GM19463 (cell line): ENCODE results near the gene ZNF438.

ENCODE experiments used
- ATAC-seq: cut with Tn5 transposase; IDR thresholded peaks from one replicate; pipeline ENCODE4 v1.9.1; 2021; ENCODE audit warnings: mild to moderate bottlenecking, moderate library complexity; ENCODE audit not compliant: unreplicated experiment

Gene ZNF438

DNA sequence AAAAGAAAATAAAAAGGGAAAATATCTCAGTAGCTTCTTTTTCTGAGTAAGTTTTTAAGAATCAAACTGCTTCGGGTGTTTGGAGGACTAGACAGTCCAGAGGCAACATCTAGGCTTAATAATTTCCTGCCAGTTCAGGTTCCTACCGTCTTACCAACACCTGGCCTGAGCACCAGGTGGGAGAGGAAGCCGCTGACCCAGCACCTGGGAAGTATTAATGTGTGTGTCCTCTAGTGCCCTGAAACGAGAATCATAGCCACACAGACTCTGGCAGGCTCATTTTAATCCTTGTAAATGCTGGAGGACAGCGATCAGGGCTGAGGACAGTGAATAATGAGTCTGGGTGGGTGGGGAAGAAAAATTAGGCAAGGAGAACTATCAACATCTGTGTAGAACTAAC, 137.4 kb downstream of the ZNF438 start:
- no peak for ATAC-seq

DNA sequence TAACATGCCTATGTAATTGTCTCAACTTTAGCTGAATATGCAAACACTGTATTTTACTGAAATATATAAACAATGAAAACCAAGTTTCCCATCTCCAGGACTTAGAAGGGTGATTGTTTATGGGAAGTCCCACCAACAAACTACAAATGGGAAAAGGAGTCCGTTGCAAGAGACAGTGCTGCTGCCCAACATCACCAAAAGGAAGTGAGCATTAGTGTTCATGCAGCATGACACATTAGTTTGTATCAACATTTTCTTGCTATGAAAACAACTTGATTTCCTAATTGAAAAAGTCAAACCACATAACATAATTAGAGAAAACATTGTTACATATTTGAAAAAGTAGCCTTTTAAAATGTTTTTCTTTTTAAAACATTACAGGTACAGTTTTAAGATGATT, 138.5 kb downstream of the ZNF438 start:
- ATAC-seq: no peak

DNA sequence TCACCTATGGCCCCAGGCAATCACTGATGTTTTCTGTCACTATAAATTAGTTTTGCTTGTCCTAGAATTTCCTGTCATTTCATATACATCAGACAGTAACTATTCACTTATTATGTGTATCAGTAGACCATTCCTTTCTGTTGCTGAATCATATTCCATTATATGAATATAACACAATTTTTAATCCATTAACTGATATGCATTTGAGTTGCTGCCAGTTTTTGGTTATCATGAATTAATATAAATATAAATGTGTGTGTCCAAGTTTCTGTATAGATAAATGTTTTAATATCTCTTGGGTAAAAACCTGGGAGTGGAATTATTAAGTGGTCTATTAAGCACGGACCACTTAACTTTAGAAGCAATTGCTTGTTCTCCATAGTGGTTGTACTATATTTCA, 143.8 kb downstream of the ZNF438 start:
- no peak for ATAC-seq

DNA sequence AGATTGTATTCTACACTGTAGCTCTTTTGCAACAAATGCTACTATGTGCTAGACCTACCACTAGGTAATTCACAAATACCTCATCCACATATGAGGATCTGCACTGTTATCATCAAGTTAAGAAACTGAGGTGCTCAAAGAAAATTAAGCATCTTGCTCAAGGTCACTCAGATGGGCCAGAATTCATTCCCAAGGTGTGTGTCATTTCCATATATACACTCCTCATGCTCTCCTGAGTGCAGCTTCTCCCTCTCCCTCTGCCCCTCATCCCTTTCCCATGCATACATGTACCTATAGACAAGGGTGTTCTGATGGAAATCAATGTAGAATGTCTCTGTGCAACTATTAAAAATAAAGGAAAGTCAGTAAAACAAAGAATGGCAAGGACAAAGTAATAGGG, 146.2 kb downstream of the ZNF438 start:
- no peak for ATAC-seq

DNA sequence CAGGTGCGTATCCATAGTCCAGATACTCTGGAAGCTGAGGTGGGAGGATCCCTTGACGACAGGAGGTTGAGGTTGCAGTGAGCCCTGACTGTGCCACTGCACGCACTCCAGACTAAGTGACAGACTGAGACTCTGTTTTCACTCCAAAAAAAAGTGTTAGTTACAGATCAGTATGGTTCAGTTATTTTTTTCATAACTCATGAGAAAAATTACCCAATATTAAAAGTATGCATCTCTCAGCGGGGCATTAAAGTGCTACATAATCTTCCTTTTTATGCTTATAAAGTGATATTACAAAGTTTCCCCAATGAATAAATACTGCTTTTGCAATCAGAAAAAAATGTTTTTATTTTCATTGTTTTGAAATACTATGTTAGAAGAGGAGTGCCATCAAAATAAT, 147.9 kb downstream of the ZNF438 start:
- no peak for ATAC-seq

DNA sequence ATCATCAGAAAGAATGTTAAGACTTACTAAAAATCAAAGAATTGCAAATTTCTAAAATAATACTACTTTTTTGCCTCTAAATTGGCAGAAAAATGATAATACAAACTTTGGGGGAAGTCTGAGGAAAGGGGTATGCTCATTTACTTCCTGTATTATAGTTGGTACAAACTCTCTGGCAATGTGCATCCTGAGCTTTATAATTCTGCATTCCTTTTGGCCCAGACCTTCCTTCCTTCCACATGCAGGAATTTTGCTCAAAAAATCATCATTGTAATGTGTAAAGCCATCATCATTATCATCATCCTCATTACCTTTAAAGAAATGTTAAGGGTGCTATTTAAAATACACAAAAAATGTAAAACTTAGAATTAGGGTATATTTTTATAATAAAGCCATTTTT, 148.5 kb downstream of the ZNF438 start:
- ATAC-seq: no peak

DNA sequence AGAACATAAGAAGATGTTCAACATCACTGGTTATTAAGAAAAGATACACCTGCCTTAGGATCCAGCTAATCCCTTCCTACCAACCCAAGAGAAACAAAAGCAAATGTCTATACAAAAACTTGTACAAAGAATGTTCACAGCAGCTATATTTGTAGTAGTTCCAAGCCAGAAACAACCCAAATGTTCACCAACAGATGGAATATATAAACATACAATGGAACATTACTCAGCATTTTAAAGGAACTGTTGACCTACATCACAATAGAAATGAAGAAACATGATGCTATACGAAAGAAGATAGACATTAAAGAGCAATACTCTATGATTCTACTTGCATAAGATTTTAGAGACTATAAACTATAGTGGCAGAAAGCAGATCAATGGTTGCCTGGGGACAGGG, 149.4 kb downstream of the ZNF438 start:
- no peak for ATAC-seq

DNA sequence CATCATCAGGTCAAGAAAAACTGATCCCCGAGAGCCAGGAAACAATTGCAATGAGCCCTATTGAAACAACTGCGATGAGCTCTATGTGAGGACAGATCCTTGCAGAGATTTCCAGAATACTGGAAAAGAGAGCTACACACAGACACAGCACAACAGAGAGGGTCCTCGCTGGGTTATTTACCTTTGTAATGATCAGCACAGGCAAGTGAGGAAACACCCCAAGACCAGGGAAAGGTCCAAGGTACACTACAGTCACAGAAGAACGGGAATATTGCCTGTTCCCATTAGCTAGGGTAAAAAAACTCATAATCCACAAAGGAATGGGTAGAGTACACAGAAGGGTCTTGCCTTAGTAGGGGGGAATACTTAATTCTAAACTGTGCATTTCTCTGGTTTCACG, 152.7 kb downstream of the ZNF438 start:
- no peak for ATAC-seq

DNA sequence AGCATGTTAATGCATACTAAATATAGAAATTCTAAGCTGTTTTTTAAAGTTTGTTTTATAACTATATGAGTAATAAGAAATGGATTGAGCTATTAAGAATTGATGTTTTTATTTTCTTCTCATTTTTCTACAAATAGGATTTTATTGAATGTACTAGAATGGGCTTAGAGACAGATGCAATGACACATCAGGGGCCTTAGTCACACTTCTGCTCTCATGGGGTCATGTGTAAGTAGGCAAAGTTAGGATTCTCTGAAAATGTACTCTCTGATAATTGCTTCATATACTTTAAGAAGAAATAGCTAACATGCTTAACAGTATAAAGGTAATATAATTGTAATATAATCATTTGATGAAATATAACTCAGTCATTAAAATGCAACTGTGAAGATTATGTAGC, 154.6 kb downstream of the ZNF438 start:
- no peak for ATAC-seq

DNA sequence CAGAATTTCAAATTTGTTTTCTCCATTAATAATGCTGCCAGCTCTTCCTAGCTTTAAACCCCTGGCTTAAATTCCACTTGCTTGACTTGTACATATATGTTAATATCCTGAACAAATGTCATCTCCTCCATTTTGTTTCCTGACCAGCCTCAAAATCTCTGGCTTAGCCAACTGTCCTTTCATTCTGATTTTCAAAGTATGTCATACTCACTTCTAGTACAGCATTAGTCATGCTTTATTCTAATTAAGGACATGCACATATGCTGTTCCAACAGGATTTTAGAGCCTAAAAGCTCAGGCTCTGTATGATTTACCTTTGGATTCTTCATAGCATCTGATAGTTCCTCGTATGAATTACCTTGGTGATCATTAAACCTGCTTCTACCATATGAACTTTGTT, 158.3 kb downstream of the ZNF438 start:
- no peak for ATAC-seq

DNA sequence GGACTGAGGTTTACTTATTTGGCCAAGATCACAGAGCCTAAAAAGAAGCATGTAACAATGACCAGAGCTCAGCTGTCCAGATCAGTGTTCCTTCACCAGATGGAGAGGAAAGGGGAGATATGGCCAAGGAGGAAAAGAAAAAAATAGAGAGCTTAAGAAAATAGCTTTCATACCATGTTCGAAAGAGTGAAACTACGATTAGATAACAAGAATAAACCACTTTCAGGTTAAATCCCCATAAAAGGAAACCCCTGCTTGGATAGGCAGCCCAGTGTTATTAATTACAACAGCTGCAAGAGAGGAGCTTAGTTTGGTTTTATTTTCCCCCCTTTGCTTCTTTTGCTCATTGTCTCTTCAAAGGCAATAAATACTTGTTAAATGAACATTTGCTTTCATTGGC, 160.8 kb downstream of the ZNF438 start:
- no peak for ATAC-seq

DNA sequence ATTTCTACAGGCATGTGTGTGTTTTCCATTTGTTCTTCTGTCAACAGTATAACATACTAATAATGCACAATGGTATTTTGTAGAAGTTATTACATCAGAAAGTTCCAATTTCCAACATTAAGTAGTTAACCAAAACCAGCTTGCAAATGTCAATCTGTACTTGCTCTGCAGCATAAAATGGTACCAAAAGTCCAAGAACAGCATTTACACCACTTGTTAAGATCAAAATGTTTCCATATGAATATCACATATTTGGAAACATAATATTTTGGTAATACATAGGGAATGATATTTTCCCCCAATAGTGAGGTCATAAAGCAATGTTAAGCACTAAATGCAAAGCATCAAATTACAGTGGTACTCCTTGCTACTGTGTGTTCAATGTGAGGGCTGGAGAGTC, 162.1 kb downstream of the ZNF438 start:
- no peak for ATAC-seq

DNA sequence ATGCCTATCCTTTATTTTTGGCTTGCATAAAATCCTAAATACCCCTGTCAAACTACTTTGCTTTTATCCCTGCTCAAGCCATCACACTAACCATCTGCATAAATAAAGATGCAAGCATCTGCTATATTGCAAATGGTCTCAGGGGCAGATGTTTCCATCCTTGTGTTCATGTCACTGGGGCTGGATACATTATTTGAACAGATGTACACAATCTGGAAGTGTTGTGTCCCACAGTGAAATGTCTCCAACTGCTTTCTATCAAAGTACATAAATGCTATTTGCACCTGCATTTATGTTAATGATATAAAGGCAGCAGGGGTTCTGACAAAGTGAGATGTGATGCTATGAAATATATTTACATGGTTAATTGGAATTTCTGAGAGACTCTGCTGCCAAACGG, 163.1 kb downstream of the ZNF438 start:
- ATAC-seq: no peak

DNA sequence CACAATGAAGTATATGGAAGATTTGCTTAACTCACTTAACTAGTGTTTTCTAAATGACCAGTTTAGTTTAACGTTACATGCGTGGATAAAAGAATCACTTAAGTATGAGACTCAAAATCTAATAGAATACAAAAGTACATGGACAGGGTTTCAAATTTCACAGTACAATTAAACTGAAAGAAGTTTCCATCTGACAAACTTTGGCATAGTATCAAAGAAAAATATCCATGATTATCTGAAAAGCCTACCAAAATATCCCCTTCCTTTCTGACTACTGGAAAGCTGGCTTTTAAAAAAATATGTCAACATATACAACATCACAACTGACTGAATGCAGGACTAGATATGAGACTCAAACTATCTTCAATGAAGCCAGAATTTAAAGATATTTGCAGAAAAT, 164.8 kb downstream of the ZNF438 start:
- ATAC-seq: no peak

DNA sequence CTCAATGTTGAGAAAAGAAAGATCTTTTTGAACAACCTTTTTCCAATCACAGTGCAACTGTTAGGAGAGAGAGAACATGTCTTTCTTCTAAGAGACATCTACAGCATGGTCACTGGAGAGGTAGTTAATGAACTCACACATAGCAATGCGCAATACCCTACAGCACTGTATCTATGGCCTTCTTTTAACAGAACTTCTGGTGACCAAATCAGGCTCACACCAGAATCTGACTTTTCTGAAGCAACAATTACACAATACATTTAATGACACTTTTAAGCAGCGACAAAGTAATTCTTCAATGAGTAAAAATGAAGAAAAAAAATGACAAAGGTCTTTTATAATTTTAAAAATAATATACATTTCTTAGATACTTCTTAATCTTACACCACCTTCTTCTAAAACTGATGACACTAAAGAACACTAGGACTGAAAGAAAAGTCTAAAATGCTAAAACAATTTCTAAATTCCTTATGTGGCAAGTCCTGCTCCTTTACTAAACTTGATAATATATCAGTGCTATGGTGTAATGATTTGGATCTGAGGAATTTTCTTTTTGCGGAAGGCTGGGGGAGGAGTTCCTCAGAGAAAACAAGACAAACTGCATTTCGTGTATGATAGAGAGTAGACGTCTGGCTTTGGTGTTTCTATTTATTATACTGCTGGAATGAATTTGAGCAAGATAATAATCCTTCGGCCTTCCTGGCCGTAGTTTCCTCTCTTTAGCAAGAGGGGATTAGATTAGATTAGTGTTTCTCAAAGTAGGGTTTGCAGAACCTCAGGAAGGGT, 166.3 kb downstream of the ZNF438 start:
- ATAC-seq: no peak

DNA sequence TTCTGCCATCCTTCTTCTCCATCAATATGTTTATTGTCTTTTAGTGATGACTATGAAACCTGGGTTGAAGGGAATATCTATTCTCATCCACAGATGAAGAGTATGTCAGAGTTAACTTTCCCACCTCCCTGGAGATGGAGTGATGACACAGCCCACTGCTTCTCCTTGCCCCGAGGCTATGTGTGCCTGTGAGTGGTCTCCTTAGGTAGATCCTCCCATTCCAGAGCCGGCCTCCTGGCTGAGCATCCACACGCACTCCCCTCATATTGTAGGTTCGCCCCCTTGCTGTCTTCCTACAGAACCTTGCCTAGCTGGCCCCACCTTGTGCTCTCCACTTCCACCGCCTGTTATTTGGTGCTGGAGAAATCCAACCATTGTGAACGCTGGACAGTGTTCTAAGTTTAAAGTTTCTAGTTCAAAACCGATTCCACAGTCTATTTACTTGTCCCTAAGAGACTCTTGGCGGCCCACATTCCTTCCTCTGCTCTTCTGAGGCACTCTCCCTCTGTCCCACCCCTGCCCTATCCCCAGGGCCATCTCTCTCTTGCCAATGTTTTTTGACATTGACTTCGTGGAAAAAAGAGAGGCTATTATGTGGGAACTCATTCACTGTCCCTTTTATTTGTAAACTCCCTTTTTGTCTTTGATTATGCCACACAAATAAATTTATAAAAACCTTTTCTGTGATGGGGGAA, 168.0 kb downstream of the ZNF438 start:
- ATAC-seq: no peak

DNA sequence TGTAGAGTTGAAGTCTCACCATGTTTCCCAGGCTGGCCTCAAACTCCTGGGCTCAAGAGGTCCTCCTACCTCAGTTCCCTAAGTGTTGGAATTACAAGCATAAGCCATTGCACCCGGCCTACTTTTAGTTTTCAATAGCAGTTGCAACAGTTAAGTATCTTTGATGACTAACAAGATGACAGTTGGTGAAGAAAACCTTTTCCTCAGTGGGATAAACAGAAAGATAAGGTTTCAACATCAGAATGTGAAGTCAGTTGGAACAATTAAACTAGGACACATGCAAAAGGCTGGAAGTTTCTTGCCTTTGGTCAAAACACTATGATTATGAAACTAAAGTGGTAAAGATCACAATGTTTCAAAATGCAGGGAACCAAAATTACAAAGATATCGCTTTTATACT, 169.2 kb downstream of the ZNF438 start:
- no peak for ATAC-seq

DNA sequence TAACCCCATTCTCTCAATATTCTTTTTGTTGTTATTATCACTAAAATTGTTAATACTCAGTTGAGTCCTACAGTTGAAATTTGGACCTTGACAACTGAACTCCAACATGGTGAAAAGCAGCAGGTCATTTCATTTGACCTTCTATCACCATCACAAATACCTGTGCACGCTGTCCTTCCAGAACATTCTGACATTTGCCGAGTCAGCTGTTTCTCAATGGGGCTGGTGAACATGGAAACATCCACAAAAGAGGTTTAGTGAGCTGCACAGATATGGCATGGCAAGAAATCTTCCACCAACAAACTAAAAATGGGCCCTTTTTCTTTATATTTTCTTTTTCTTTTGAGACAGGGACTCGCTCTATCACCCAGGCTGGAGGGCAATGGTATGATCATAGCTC, 169.7 kb downstream of the ZNF438 start:
- no peak for ATAC-seq

DNA sequence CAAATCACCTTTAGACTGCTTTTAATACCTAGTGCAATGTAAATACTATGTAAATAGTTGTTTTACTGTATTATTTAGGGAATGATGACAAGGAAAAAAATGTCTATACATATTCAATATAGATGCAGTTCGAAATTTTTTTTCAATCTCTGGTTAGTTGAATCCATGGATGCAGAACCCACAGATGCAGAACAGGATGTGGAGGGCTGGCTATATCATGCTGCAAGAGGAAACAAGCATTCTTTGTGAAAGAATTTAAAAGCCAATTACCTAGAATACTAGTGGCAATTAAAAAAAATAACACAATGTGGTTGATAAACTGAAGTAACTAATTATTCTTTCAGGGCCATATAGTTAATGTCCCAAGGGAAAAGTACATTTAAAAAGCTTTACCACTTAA, 170.4 kb downstream of the ZNF438 start:
- ATAC-seq: no peak

DNA sequence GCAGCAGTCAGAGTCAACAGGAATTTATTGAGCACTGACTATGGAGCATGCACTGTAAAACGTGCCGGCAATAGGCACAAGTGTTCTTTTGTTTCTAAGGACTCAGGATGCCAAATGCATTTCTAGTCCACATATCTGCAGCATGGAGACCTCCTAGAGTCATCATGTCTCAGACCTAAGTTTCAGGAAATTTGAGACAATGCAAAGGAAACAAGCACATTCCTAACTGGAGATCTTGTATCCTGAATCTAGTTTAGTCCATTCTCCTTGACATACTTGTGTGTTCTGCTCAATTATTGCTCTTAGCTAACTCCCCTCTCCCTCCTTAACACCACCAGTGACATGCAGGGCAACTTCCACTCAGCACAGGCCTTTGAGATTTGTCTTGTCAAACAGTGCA, 173.2 kb downstream of the ZNF438 start:
- no peak for ATAC-seq

DNA sequence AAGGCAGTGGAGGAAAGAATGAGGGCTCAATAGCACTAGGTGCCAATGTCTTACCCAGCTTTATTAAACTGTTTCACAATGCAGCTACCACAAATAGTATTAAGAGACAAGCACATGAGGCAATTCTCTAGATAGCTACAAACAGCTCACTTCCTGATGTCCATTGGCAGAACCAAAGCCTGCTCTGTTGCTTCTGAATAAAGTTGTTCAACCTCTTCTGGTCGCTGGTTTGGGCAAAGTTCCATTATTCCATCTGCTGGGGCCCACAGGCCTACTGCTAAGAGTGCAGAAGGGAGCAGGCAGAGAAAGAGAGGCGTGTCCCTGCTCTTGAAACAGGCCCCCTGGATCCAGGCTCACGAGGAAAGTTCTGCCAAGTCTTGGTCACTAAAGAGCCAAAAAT, 173.9 kb downstream of the ZNF438 start:
- no peak for ATAC-seq

DNA sequence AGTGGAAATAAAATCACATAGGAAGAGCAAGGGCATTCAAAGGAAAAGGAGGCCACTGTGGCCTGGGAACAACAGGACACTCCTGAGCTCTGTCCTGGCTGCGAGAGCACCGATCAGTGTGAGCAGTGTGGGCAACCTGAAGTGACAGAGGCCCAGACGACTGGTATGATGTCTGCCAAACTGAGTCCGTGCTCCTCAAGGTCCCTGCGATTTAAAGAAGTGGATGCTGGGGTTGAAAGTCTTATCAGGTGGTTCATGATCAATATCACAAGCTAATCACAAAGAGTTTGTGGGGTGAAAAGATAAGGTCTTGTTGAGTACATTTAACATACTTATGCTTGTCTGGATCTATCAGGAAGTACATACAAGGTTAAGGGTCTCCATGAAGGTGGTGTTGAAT, 176.5 kb downstream of the ZNF438 start:
- ATAC-seq: no peak

DNA sequence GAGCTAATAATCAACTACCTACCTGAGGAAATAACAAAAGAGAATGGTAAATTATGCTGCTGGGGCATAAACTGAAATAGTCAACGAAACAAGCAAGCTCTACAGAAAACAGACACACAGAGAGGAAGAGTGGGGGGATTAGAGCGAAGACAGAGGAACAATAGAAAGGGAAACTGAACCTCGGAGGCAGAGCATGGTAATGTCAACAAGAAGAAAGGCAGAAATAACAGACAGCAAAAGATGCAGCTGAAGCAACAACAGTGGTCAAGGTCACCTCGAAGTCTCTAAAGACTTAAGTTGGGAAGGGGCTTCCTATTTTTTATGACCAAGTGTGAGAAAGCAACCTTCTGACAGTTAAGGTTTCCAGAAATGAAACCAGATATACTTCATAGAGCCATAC, 177.0 kb downstream of the ZNF438 start:
- ATAC-seq: no peak
